Thoracic aorta (tissue), 2 donors: ENCODE results near the gene GAMT. TPM values are rescaled to one million over a fixed set of nuclear protein-coding genes. Genes with fewer than 3 reads are reported as not detected.

Source experiments
- ATAC-seq: fragments of 150-250 bp; one replicate; pipeline ENCODE4 v1.8.0; 2017; ENCODE audit warnings: low read depth; ENCODE audit not compliant: insufficient number of reproducible peaks, low FRiP score
- DNase-seq: peaks from one replicate; pipeline ENCODE4 v3.0.0-alpha.2; 2020; ENCODE audit warnings: low spot score
- H3K27ac ChIP-seq, 2 donors: fragments of 200-600 bp; sonication (generic); 1 replicate in 1 of 2; 2 replicates in 1 of 2; pipeline ENCODE4 v1.5.1; 2016; ENCODE audit warnings: mild to moderate bottlenecking in 2 of 2, moderate library complexity in 2 of 2
- H3K27me3 ChIP-seq: fragments of 200-600 bp; sonication (generic); replicated peaks from 2 replicates; pipeline ENCODE4 v1.6.0; 2016; ENCODE audit warnings: mild to moderate bottlenecking; ENCODE audit not compliant: insufficient read depth
- H3K36me3 ChIP-seq: fragments of 200-600 bp; sonication (generic); one replicate; pipeline ENCODE4 v1.5.1; 2016
- H3K4me1 ChIP-seq, 2 donors: fragments of 200-600 bp; sonication (generic); 1 replicate in 1 of 2; 2 replicates in 1 of 2; pipeline versions ENCODE4 v1.5.1 to v1.6.0; 2016; ENCODE audit warnings: low read depth in 2 of 2, mild to moderate bottlenecking in 1 of 2; ENCODE audit not compliant: control insufficient read depth in 1 of 2
- H3K4me3 ChIP-seq: fragments of 200-600 bp; sonication (generic); 2 replicates; pipeline ENCODE4 v1.5.1; 2016; ENCODE audit warnings: mild to moderate bottlenecking
- H3K9me3 ChIP-seq: fragments of 200-600 bp; sonication (generic); 2 replicates; pipeline ENCODE4 v1.5.1; 2016
- total RNA-seq, 2 donors: library from RNA; depleted of rRNA; stranded (reverse); fragments of >200 nt; gene quantifications; one replicate each; pipeline versions ENCODE4 v1.1.0 to v1.2.3, GENCODE V29; 2016
- TF ChIP-seq, protein P1 (sequence below): fragments of 200-600 bp; sonication (generic); IDR thresholded peaks from one replicate; pipeline ENCODE4 v1.5.1; 2019; ENCODE audit warnings: antibody characterized with exemption

GAMT gene
- total RNA-seq, 2 donors from 2014 or later, result 27.6 to 55.1 TPM

DNA sequence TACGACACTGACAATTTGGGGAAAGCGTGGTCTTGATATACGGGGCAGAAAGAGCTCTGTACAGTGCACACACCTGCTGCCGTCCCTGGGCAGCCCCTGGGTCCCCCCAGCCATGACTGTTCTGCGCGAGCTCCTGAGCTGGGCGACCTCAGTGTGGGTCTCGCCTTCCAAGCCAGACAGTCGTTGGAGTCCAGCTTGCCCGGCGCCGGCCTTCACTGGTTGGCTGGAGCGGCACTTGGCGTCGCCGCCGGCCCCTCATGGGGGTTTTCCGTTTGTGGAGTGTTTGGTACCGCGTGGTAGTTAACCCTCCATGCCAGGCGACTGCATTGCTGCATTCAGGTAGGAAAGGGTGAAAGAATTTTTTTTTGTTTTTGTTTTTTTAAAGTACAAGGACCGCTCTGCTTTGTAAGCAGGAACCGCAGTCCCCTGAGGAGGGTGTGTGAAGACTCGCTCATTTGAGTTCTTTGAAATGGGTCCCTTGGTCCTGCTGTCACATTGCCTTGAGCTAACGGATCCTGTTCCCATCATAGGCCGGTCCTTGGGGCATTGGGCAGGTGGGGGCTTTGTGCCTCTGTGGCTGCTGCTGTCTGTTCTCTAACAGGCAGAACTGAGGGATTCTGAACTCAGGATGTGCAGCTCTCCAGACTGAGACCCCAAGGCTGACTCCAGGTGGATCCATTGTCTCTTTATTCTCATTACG, 26.0 kb upstream of the GAMT start:
- H3K27ac ChIP-seq, result no peak overlapping the region
- DNase-seq (no peak), ATAC-seq (no peak)
- H3K36me3 ChIP-seq, result peaks cover 64% of the 10 kb centered on the region
- H3K9me3 ChIP-seq, result no peaks in the 10 kb centered on the region
- TF ChIP-seq, protein P1, sequence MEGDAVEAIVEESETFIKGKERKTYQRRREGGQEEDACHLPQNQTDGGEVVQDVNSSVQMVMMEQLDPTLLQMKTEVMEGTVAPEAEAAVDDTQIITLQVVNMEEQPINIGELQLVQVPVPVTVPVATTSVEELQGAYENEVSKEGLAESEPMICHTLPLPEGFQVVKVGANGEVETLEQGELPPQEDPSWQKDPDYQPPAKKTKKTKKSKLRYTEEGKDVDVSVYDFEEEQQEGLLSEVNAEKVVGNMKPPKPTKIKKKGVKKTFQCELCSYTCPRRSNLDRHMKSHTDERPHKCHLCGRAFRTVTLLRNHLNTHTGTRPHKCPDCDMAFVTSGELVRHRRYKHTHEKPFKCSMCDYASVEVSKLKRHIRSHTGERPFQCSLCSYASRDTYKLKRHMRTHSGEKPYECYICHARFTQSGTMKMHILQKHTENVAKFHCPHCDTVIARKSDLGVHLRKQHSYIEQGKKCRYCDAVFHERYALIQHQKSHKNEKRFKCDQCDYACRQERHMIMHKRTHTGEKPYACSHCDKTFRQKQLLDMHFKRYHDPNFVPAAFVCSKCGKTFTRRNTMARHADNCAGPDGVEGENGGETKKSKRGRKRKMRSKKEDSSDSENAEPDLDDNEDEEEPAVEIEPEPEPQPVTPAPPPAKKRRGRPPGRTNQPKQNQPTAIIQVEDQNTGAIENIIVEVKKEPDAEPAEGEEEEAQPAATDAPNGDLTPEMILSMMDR, result no peak
- H3K27me3 ChIP-seq, result no peaks in the 10 kb centered on the region
- no peaks in the 10 kb centered on the region for H3K4me1 ChIP-seq
- no peak overlapping the region for H3K4me3 ChIP-seq

DNA sequence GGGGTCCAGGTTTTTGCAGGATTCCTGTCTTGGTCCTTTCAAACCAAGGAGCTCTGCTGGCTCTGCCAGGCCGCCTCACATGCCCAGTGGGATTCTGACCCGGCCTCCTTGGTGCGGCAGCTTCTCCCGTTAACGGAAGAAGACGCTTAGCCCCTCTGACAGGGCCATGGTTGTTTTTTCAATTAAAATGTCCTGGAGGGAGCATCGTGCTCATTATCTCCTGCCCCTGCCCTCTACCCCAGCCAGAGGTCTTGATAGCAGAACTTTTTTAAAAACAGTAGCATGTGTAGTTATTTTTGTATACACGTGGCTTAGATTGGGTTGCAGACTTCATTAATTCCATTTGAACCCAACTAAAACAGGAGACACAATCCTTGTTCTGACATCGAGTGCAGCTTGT, 25.4 kb upstream of the GAMT start:
- Histone ChIP-seq H3K4me1 (no peaks in the 10 kb centered on the region), H3K27ac (no peak overlapping the region), H3K36me3 (peaks cover 64% of the 10 kb centered on the region), H3K4me3 (no peak overlapping the region), H3K27me3 (no peaks in the 10 kb centered on the region), H3K9me3 (no peaks in the 10 kb centered on the region)
- DNase-seq, result no peak
- no peak for ATAC-seq
- TF ChIP-seq, protein P1, result no peak

DNA sequence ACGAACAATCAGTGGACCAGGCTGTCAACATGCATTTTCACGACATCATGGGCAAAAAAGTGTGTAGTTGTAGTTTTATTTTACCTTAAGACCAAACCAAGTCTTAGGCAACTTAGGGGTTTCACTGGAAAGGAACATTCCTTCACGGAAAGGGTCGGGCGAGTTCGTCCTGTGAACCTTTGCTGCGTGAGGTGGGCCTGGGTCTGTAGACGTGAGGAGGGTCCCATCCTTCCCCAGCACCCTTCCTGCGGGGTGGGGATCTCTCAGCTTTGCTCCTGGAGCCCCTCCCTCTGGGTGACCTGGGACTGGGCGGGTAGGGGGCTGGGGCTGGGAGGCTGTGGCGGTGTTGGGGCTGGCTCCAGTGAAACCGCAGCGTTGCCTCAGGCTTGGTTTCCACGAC, 24.6 kb upstream of the GAMT start:
- Histone ChIP-seq H3K4me1 (no peaks in the 10 kb centered on the region), H3K9me3 (no peaks in the 10 kb centered on the region), H3K36me3 (peaks cover 69% of the 10 kb centered on the region), H3K4me3 (no peak overlapping the region), H3K27me3 (no peaks in the 10 kb centered on the region), H3K27ac (no peak overlapping the region)
- TF ChIP-seq, protein P1, result no peak
- ATAC-seq, result no peak
- no peak for DNase-seq

DNA sequence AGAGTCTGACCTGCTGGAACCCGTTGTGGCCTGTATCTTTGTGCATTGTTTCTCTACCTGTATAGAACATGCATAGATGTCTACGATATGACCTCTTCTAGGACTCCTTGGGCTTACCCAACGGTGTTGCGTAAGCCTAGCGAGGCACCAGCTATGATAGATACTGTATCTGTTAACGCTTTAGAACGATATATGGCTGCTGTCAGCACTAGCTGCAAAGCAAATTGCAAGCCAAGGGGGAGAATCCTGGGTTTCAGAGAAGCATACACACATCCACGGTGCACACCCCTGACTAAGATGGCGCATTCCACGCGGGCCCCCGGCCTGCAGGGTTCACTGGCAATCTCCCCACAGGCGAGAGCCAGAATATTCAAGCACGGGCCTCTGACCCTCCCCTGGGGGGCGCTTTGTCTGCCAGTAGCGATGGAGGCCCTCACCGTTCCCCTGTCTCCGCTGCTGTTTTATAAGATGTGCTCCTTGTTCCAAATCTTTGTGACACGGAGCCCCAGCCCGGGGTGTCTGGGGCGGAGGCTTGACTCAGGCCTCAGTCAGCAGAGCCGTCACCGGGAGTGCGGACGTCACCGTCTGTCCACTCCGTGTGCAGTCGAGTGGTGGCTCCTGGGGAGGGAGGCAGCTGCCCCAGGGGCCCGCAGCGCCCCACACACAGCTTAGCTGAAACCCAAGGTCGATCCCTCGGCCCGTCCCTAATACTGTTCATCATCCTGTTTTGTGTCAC, 23.9 kb upstream of the GAMT start:
- DNase-seq, result no peak

More for the DNA sequence above, 23.9 kb upstream of the GAMT start:
- H3K4me1 ChIP-seq, result no peaks in the 10 kb centered on the region
- TF ChIP-seq, protein P1, result no peak
- H3K36me3 ChIP-seq, result peaks cover 73% of the 10 kb centered on the region
- no peaks in the 10 kb centered on the region for H3K9me3 ChIP-seq
- H3K4me3 ChIP-seq, result no peak overlapping the region
- ATAC-seq, result no peak
- H3K27me3 ChIP-seq, result no peaks in the 10 kb centered on the region
- no peak overlapping the region for H3K27ac ChIP-seq
